ENCODE data around the gene ZBTB48.

- TF ChIP-seq CTCF (IDR thresholded peaks at IDR 0.05) (no peak), POLR2A (IDR thresholded peaks at IDR 0.05) (no peak)
Measured at GRCh38 chr1:6569033-6569432, 10.8 kb upstream of the ZBTB48 start.

Measured in heart left ventricle (tissue), 13 donors.